K562 (cell line): ENCODE results near the gene CEBPE. TPM values are rescaled to one million over a fixed set of nuclear protein-coding genes. Genes with fewer than 3 reads are reported as not detected.

Source experiments
- CBFA2T2 ChIP-seq: fragments of 450-650 bp; conservative IDR thresholded peaks from 2 replicates; pipeline ENCODE4 v1.6.1; 2017; ENCODE audit warnings: mild to moderate bottlenecking
- CBX2 ChIP-seq: fragments of 200-600 bp; sonication (generic); IDR thresholded peaks from one replicate; pipeline ENCODE4 v1.6.1; 2012; ENCODE audit warnings: mild to moderate bottlenecking, low read length, inconsistent platforms; ENCODE audit not compliant: insufficient read depth, poor library complexity, severe bottlenecking
- CXXC5 ChIP-seq: fragments of 250-450 bp; sonication (Bioruptor Pico); IDR thresholded peaks from 2 replicates; pipeline ENCODE4 v1.8.0; 2022; ENCODE audit warnings: inconsistent platforms, mild to moderate bottlenecking, moderate library complexity
- EGR1 ChIP-seq: fragments of 450-650 bp; conservative IDR thresholded peaks from 2 replicates; pipeline ENCODE4 v1.6.1; 2017; ENCODE audit warnings: mild to moderate bottlenecking
- HDAC2 ChIP-seq: fragments of 450-650 bp; IDR thresholded peaks from 2 replicates; pipeline ENCODE4 v1.6.1; 2016; ENCODE audit warnings: mild to moderate bottlenecking
- MAX ChIP-seq: sonication (generic); formaldehyde crosslinking; IDR thresholded peaks from 2 replicates; pipeline ENCODE4 v1.9.0; 2022; ENCODE audit warnings: mild to moderate bottlenecking, missing genetic modification reagents
- POLR3G ChIP-seq: IDR thresholded peaks from 2 replicates; pipeline ENCODE4 v1.6.1; 2011; ENCODE audit not compliant: insufficient read length, insufficient replicate concordance; ENCODE audit errors: extremely low read depth
- RREB1 ChIP-seq: fragments of 250-450 bp; sonication (Bioruptor Pico); IDR thresholded peaks from 2 replicates; pipeline ENCODE4 v1.4.0; 2020
- SAFB2 ChIP-seq: fragments of 200-400 bp; formaldehyde crosslinking; IDR thresholded peaks from 2 replicates; pipeline ENCODE4 v1.6.1; 2018; ENCODE audit warnings: borderline replicate concordance, low read length, low read depth, moderate library complexity; ENCODE audit not compliant: severe bottlenecking
- SIN3A ChIP-seq, 2 experiments: fragments of 150-350 bp in 1 of 2; IDR thresholded peaks; 2 replicates each; pipeline ENCODE4 v1.6.1; 2011 to 2016; ENCODE audit warnings: borderline replicate concordance in 2 of 2, low read depth in 2 of 2, low read length in 2 of 2, mild to moderate bottlenecking in 2 of 2, moderate library complexity in 2 of 2; ENCODE audit not compliant: control insufficient read depth in 1 of 2
- SRSF7 ChIP-seq: fragments of 200-400 bp; formaldehyde crosslinking; optimal IDR thresholded peaks from 2 replicates; pipeline ENCODE3; 2017; ENCODE audit warnings: mild to moderate bottlenecking, low read depth, low read length
- ZNF263 ChIP-seq: sonication (generic); formaldehyde crosslinking; IDR thresholded peaks from 2 replicates; pipeline ENCODE4 v1.8.0; 2022; ENCODE audit warnings: mild to moderate bottlenecking, missing genetic modification reagents, borderline replicate concordance
- ZNF282 ChIP-seq: sonication (generic); formaldehyde crosslinking; IDR thresholded peaks from 2 replicates; pipeline ENCODE4 v1.8.1; 2023; ENCODE audit warnings: missing genetic modification reagents
- ZNF76 ChIP-seq: fragments of 250-450 bp; sonication (Bioruptor Pico); IDR thresholded peaks from 2 replicates; pipeline ENCODE4 v1.4.0; 2020; ENCODE audit warnings: mild to moderate bottlenecking, moderate library complexity, borderline replicate concordance
- polyA plus RNA-seq, 8 experiments: library from polyadenylated mRNA; depleted of rRNA in 4 of 8; stranded (reverse) in 5 of 8; unstranded in 3 of 8; fragments of >200 nt; fragmentation: Nextera tagmentation in 2 of 8; fragmentation: Illumina TruSeq in 1 of 8; extraction: Ambion mirVana in 2 of 8; extraction: Trizol in 1 of 8; gene quantifications; 2 replicates each; pipeline versions ENCODE4 v1.2.1 to v1.2.3, GENCODE V29; 2011 to 2014; ENCODE audit warnings: inconsistent platforms in 1 of 8, missing spikeins in 1 of 8
- total RNA-seq, 7 experiments: library from RNA; depleted of rRNA in 6 of 7; stranded (reverse); fragments of >200 nt in 6 of 7; fragmentation: Illumina TruSeq in 2 of 7; extraction: Trizol in 2 of 7; gene quantifications; 2 replicates each; pipeline versions ENCODE4 v1.2.1 to v1.2.3, GENCODE V29; 2011 to 2021; ENCODE audit warnings: low replicate concordance in 1 of 7
- TF ChIP-seq, protein P1 (sequence below), 2 experiments: fragments of 200-800 bp in 1 of 2; sonication (Bioruptor generic) in 1 of 2; sonication (generic) in 1 of 2; formaldehyde crosslinking in 1 of 2; IDR thresholded peaks in 1 of 2; conservative IDR thresholded peaks in 1 of 2; 2 replicates each; pipeline versions ENCODE4 v1.5.0 to v1.6.1; 2016 to 2020; ENCODE audit warnings: missing compliant biosample characterization in 1 of 2, missing genetic modification characterization in 1 of 2, missing genetic modification reagents in 1 of 2
- TF ChIP-seq, protein P2 (sequence below): fragments of 250-450 bp; sonication (Bioruptor Pico); IDR thresholded peaks from 2 replicates; pipeline ENCODE4 v1.9.0; 2021; ENCODE audit warnings: mild to moderate bottlenecking, inconsistent platforms

Gene CEBPE
- total and polyA plus RNA-seq, 9 of the 15 experiments (the other 6 are each of a cell fraction or from before 2014, with no cell fraction given) = 0.09 to 0.15 (median 0.13) TPM; not detected in 6

GRCh38 chr14:23095196-23096108 is 23.6 kb downstream of the CEBPE start, which contains the start of gene C14orf119 (continued):
- TF ChIP-seq, protein P1, sequence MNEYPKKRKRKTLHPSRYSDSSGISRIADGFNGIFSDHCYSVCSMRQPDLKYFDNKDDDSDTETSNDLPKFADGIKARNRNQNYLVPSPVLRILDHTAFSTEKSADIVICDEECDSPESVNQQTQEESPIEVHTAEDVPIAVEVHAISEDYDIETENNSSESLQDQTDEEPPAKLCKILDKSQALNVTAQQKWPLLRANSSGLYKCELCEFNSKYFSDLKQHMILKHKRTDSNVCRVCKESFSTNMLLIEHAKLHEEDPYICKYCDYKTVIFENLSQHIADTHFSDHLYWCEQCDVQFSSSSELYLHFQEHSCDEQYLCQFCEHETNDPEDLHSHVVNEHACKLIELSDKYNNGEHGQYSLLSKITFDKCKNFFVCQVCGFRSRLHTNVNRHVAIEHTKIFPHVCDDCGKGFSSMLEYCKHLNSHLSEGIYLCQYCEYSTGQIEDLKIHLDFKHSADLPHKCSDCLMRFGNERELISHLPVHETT (CRISPR knock-in tag; conservative IDR thresholded peaks at IDR 0.05 in 1 of 2, IDR thresholded peaks at IDR 0.05 in 1 of 2) = peak in 1 of 2 experiments; percentile 47; a peak in 1 of 4 replicates
- no peak for TF ChIP-seq MAX
- TF ChIP-seq SIN3A (IDR thresholded peaks at IDR 0.05; ENCODE audit: borderline replicate concordance in 2 of 2, control insufficient read depth in 1 of 2, low read depth in 2 of 2, low read length in 2 of 2) = peak; percentile 43 to 74; a peak in 2 of 4 replicates
- TF ChIP-seq, protein P2, sequence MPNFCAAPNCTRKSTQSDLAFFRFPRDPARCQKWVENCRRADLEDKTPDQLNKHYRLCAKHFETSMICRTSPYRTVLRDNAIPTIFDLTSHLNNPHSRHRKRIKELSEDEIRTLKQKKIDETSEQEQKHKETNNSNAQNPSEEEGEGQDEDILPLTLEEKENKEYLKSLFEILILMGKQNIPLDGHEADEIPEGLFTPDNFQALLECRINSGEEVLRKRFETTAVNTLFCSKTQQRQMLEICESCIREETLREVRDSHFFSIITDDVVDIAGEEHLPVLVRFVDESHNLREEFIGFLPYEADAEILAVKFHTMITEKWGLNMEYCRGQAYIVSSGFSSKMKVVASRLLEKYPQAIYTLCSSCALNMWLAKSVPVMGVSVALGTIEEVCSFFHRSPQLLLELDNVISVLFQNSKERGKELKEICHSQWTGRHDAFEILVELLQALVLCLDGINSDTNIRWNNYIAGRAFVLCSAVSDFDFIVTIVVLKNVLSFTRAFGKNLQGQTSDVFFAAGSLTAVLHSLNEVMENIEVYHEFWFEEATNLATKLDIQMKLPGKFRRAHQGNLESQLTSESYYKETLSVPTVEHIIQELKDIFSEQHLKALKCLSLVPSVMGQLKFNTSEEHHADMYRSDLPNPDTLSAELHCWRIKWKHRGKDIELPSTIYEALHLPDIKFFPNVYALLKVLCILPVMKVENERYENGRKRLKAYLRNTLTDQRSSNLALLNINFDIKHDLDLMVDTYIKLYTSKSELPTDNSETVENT (CRISPR knock-in tag) = no peak
- TF ChIP-seq SRSF7 = no peak
- TF ChIP-seq ZNF282 (CRISPR knock-in tag) = no peak
- TF ChIP-seq ZNF76 (CRISPR knock-in tag) = no peak
- no peak for TF ChIP-seq POLR3G
- TF ChIP-seq EGR1 = peak; percentile 96
- no peak for TF ChIP-seq SAFB2
- peak; percentile 88 for TF ChIP-seq HDAC2
- TF ChIP-seq CXXC5 = peak; percentile 35
- no peak for TF ChIP-seq CBFA2T2
- TF ChIP-seq CBX2 = no peak
- TF ChIP-seq ZNF263 (CRISPR knock-in tag) = no peak
- TF ChIP-seq RREB1 = no peak
